ENCODE data around the gene MPP7.
A peak's percentile ranks its signal among the peaks of the same experiment; 100 is the strongest.
"Not testable (repeated sequence)": the region's sequence is repeated elsewhere in the genome, so short reads cannot be mapped to it uniquely, and the experiment has no call there.

Gene MPP7

GRCh38 chr10:28302638-28303488 is at the start of gene MPP7:
Gene MPP7 (minus strand): TSS chr10:28303064. CDS start chr10:28238604, 64,460 bp downstream.
- DNase-seq: peak; percentile 95

DNA sequence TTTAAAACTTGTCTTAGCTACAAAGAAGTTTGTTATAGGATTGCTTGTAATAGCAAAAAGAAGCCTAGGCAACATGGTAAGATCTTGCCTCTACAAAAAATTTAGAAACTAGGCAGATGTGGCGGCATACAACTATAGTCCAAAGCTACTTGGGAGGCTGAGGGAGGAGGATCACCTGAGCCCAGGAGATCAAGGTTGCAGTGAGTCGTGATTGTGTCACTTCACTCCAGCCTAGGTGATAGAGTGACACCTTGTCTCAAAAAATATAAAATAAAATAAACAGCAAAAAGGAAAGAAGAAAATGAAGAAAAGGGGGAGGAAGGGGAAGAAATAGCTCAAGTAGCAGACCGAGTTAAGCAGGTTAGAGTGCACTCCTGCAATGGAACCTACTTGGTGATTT is 47.0 kb upstream of the MPP7 start:
- DNase-seq: no peak

- DNase-seq: no peak
Measured at GRCh38 chr10:28343987-28344895, 41.4 kb upstream of the MPP7 start.

DNA sequence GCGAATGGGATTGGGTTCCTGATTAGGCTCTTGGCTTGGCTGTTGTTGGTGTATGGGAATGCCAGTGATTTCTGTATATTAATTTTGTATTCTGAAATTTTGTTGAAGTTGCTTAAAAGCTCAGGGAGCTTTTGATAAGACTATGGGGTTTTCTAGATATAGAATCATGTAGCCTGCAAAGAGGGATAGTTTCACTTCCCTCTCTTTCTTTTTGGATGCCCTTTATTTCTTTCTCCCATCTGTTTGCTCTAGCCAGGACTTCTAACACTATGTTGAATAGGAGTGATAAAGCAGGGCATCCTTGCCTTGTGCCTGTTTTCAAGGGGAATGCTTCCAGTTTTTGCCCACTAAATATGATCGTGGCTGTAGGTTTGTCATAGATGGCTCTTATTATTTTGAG is 40.4 kb upstream of the MPP7 start:
- DNase-seq: no peak

- not testable (repeated sequence) for DNase-seq
Measured at GRCh38 chr10:28341679-28342078, 38.8 kb upstream of the MPP7 start.

DNA sequence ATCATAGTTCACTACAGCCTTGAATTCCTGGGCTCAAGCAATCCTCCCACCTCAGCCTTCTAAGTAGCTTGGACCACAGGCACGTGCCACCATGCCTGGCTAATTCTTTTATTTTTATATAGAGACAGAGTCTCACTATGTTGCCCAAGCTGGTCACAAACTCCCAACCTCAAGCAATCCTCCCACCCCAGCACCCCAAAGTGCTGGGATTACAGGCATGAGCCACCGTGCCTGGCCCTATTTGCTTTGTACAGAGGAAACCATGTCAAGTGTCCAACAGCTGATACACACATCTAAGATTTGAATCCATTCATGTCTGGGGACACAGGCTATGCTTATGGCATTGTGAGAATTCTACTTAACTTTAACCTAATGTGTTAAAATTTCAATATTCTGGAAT is 29.9 kb upstream of the MPP7 start:
- DNase-seq: no peak

- DNase-seq: no peak
Measured at GRCh38 chr10:28331841-28332240, 29.0 kb upstream of the MPP7 start.

DNA sequence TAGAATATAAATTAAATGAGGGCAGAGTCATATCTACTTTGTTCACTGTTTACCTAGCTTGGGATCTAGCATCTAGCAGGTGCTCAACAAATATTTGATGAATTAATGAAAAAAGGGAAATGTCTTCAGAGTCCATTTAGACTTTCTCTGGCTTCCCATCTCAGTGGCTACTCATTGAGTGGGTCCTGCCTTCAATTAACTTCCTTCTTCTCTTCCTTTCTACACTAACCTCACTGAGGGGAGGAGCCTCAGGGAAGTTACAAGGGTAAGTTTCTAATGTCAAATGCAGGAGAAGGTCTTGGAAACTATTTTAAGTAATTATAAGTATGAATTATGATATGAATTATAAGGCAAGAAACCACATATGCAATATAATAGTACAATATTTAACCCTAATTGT is 28.2 kb upstream of the MPP7 start:
- DNase-seq: no peak

GRCh38 chr10:28328346-28328745 is 25.5 kb upstream of the MPP7 start:
- DNase-seq: no peak

DNA sequence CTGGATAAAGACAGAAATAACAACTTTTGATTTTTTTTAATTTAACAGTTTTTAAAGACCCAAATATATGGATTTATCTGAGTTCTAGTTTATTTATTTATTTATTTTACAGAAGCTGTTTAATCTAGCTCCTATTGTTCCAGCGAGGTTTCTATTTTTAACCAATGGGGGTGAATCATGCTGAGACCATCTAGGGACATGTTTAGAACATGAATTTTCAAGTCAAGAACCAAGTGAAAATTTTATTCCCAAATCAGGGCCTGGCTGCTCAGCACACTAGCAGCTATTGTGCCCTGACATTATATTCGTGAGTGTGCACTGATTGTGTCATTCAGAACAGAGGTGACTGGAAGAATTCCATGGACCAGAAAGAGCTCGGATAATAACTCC is 24.6 kb upstream of the MPP7 start:
- no peak for DNase-seq

- DNase-seq: no peak
Measured at GRCh38 chr10:28326516-28327490, 23.9 kb upstream of the MPP7 start.

DNA sequence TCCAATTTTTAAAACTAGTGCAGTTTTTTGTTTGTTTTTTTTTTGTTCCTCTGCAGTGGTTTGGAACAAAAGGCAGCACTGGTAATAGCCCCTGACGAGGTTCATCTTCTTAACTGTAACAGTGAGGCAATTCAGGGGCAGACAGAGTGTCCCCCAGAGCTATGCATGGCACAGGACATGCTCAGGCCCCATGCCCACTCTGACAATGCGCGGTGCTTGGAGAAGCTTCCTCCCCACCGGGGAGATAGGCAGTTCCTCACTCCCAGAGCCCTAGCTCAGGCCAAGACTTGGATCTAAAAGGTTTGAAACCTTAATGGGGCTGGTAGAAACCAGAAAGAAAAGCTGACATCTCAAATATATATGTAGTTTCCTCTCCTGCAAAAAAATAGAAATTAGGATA is 17.9 kb upstream of the MPP7 start:
- DNase-seq: no peak

DNA sequence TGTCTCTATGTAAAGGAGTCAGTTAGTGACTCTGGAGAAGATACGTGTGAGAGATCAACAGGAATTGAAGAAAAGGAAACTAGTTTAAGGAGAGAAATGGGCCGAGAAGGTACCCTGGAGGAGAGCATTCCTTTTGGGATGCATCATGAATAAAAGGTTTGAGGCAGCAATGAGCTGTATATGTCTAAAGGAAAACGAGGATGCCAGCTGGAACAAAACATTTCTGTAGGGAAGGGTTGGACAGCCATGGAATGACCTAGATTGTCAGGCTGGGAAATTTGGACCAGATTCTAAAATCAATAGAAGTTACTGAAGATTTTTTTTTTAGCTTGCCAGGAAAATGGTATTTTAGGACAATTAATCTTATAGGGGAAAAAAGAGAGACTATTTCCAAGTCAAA is 17.2 kb upstream of the MPP7 start:
- no peak for DNase-seq

- DNase-seq: not testable (repeated sequence)
Measured at GRCh38 chr10:28319061-28319460, 16.2 kb upstream of the MPP7 start.

DNA sequence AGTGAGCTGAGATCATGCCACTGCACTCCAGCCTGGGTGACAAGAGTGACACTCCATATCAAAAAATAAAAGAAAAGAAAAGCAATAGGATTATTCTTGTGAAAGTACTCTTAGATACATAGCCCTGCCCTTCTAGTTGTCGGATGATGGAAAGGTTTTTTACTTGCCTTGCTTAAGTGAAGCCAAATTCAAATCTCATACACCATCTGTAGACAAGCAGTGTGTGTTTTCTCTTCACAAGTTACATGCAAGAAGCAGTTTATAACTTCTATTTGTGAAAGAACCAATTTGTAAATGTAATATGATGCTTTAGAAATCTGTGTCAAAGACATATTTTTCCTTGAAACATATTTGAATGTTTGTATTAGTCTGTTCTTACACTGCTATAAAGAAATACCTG is 15.8 kb upstream of the MPP7 start:
- no peak for DNase-seq

- DNase-seq: no peak
Measured at GRCh38 chr10:28317760-28318159, 14.9 kb upstream of the MPP7 start.

DNA sequence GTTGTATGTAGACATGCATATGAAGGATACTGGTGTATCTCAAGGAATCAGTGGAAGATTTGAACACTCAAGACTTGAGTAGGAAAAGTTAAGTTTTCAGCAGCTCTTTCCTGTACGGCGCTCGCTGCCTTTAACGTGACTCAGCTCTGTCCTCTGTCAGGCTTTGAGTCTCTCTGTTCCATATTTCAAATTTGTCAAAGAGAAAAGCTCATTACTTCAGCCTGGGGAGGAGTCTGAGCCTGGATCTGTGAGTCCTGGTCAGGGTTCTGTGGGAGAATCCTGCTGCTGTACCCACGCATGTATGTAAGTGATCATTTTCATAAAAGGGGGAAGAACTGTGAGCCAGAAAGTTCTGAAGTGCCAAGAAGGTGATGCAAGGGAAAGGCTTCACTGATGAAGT is 13.8 kb upstream of the MPP7 start:
- DNase-seq: no peak

- DNase-seq: no peak
Measured at GRCh38 chr10:28315140-28315539, 12.3 kb upstream of the MPP7 start.

DNA sequence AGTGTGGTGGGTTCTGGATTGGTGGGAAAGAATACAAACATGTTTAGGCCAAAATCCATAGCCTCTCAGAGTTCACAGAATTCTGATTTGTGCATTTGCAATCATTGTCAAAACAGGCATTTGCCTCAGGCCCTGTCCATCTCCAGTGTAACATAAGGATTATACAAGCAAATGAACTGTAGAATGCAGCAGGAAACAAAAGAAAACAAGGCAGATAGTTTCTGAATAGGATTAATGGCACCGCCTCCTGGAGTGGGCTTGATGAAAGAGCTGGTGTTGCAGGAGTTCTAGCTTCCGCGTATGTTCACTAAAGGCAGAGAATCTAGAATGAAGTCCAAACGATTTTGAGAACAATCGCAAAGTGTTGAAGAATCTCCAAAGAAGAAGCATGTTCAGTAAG is 11.3 kb upstream of the MPP7 start:
- no peak for DNase-seq

GRCh38 chr10:28312572-28312971 is 9.7 kb upstream of the MPP7 start:
- DNase-seq: no peak

DNA sequence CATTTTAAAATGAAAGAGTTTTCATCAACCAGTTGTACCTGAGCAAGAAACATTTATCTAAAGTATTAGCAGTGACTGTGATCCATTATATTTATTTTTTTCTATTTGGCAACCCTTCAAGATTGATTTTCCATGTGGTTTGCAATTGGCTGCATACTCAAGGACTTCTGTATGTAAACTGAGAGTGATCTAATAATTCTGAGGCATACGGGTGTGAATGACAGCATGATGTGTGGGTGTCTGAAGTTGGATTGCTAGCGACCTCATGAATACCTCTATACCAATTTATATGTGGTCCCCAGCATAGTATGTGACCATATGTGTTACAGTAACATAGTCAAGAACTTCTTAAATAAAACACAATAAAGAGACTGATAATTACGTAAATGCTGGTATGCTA is 8.2 kb upstream of the MPP7 start:
- no peak for DNase-seq

GRCh38 chr10:28307267-28307666 is 4.4 kb upstream of the MPP7 start:
- no peak for DNase-seq

GRCh38 chr10:28305553-28305952 is 2.7 kb upstream of the MPP7 start:
- DNase-seq: no peak

All from stimulated activated CD4-positive, alpha-beta T cell treated with anti-CD3 and anti-CD28 coated beads, Interleukin-4, amount 100 ng/mL, for 24 hours (primary cell).